ENCODE results near the gene SPNS2. TPM values are rescaled to one million over a fixed set of nuclear protein-coding genes. Genes with fewer than 3 reads are reported as not detected.

The SPNS2 gene
- total and polyA plus RNA-seq, 2 donors (not counting 1 experiment from before 2014, with no cell fraction given), result 0.17 TPM; not detected in 1

DNA sequence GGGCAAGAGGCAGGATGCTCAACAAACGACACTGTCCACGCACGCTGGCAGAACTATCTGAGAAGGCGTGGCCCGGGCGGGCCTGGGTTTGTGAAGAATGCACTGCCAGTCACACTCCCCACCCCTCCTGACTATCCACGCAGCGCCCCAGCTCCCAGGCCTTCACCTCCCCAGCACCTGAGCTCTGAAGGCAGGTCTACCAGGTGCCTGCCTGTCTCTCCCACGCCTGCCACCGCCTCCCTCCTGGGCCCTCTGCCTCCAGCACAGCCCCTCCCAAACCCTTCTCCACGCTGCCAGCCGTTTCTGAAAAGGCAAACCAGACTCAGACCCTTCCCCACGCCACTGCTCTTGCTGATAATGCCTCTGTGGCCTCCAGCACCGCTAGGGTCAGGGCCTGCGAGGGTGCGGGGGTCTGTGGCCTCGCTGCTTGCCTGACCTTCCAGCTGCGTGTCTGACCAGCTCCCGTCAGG lies 44.9 kb downstream of the SPNS2 start:
- Histone ChIP-seq H3K4me2 (ENCODE audit: extremely low read depth, insufficient read depth, low read length) (no peak overlapping the region), H3K4me1 (ENCODE audit: control insufficient read depth, extremely low read depth, insufficient read depth, low read length) (no peaks in the 10 kb centered on the region), H3K27ac (ENCODE audit: insufficient read depth, low read length) (no peak overlapping the region), H3K27me3 (ENCODE audit: control insufficient read depth, insufficient read depth, low read length) (no peaks in the 10 kb centered on the region), H3K9me3 (ENCODE audit: control insufficient read depth, insufficient read depth, low read depth, low read length) (no peaks in the 10 kb centered on the region), H3K79me2 (ENCODE audit: control insufficient read depth, insufficient read depth, low read length) (no peaks in the 10 kb centered on the region), H3K4me3 (replicated peaks in 1 of 4; ENCODE audit: control extremely low read depth in 1 of 4, insufficient read depth in 1 of 4, low read depth in 3 of 4, low read length in 4 of 4) (no peak overlapping the region), H2AFZ (ENCODE audit: low read length) (no peak overlapping the region), H3K36me3 (ENCODE audit: control insufficient read depth, insufficient read depth, low read length) (peaks cover 28% of the 10 kb centered on the region), H3K9ac (ENCODE audit: insufficient read depth, low read length) (no peak overlapping the region), H4K20me1 (ENCODE audit: control insufficient read depth, extremely low read depth, insufficient read depth, low read length) (no peaks in the 10 kb centered on the region)
- no peak for DNase-seq (ENCODE audit: low read depth in 2 of 2)
- TF ChIP-seq, protein P1, sequence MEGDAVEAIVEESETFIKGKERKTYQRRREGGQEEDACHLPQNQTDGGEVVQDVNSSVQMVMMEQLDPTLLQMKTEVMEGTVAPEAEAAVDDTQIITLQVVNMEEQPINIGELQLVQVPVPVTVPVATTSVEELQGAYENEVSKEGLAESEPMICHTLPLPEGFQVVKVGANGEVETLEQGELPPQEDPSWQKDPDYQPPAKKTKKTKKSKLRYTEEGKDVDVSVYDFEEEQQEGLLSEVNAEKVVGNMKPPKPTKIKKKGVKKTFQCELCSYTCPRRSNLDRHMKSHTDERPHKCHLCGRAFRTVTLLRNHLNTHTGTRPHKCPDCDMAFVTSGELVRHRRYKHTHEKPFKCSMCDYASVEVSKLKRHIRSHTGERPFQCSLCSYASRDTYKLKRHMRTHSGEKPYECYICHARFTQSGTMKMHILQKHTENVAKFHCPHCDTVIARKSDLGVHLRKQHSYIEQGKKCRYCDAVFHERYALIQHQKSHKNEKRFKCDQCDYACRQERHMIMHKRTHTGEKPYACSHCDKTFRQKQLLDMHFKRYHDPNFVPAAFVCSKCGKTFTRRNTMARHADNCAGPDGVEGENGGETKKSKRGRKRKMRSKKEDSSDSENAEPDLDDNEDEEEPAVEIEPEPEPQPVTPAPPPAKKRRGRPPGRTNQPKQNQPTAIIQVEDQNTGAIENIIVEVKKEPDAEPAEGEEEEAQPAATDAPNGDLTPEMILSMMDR (conservative IDR thresholded peaks at IDR 0.05 in 1 of 2, IDR thresholded peaks at IDR 0.05 in 1 of 2; ENCODE audit: low read depth in 1 of 2, low read length in 2 of 2), result no peak
- no peak for TF ChIP-seq EZH2 (IDR thresholded peaks at IDR 0.05; ENCODE audit: low read length, missing control alignments)

GRCh38 chr17:4544135-4544950 lies 45.7 kb downstream of the SPNS2 start:
- no peaks in the 10 kb centered on the region for H3K79me2 ChIP-seq (ENCODE audit: control insufficient read depth, insufficient read depth, low read length)
- H3K9me3 ChIP-seq (ENCODE audit: control insufficient read depth, insufficient read depth, low read depth, low read length), result no peaks in the 10 kb centered on the region
- no peaks in the 10 kb centered on the region for H3K4me1 ChIP-seq (ENCODE audit: control insufficient read depth, extremely low read depth, insufficient read depth, low read length)
- H3K9ac ChIP-seq (ENCODE audit: insufficient read depth, low read length), result no peak overlapping the region
- no peak overlapping the region for H3K4me2 ChIP-seq (ENCODE audit: extremely low read depth, insufficient read depth, low read length)
- no peak overlapping the region for H2AFZ ChIP-seq (ENCODE audit: low read length)
- no peaks in the 10 kb centered on the region for H4K20me1 ChIP-seq (ENCODE audit: control insufficient read depth, extremely low read depth, insufficient read depth, low read length)
- no peak for TF ChIP-seq EZH2 (IDR thresholded peaks at IDR 0.05; ENCODE audit: low read length, missing control alignments)
- TF ChIP-seq, protein P1 (conservative IDR thresholded peaks at IDR 0.05 in 1 of 2, IDR thresholded peaks at IDR 0.05 in 1 of 2; ENCODE audit: low read depth in 1 of 2, low read length in 2 of 2), result no peak
- H3K27ac ChIP-seq (ENCODE audit: insufficient read depth, low read length), result no peak overlapping the region
- H3K4me3 ChIP-seq (replicated peaks in 1 of 4; ENCODE audit: control extremely low read depth in 1 of 4, insufficient read depth in 1 of 4, low read depth in 3 of 4, low read length in 4 of 4), result no peak overlapping the region
- DNase-seq (ENCODE audit: low read depth in 2 of 2), result no peak
- no peaks in the 10 kb centered on the region for H3K27me3 ChIP-seq (ENCODE audit: control insufficient read depth, insufficient read depth, low read length)
- peaks cover 28% of the 10 kb centered on the region for H3K36me3 ChIP-seq (ENCODE audit: control insufficient read depth, insufficient read depth, low read length)

DNA sequence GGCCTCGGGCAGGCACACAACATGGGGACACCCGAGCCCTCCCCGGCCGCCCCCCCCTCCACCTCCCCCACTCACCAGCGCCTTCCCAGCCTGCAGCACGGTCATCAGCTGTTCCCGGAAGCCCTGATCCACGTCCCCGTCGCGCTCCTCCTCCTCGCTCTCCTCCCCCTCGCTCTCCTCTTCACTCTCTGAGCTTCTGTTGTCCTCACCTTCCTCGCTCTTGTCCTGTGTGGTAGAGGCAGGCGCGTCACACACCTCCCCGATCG lies 46.2 kb downstream of the SPNS2 start:
- no peaks in the 10 kb centered on the region for H4K20me1 ChIP-seq (ENCODE audit: control insufficient read depth, extremely low read depth, insufficient read depth, low read length)
- no peaks in the 10 kb centered on the region for H3K79me2 ChIP-seq (ENCODE audit: control insufficient read depth, insufficient read depth, low read length)
- no peak overlapping the region for H3K4me3 ChIP-seq (replicated peaks in 1 of 4; ENCODE audit: control extremely low read depth in 1 of 4, insufficient read depth in 1 of 4, low read depth in 3 of 4, low read length in 4 of 4)
- no peak overlapping the region for H3K27ac ChIP-seq (ENCODE audit: insufficient read depth, low read length)
- no peak overlapping the region for H2AFZ ChIP-seq (ENCODE audit: low read length)
- H3K27me3 ChIP-seq (ENCODE audit: control insufficient read depth, insufficient read depth, low read length), result no peaks in the 10 kb centered on the region
- TF ChIP-seq, protein P1 (conservative IDR thresholded peaks at IDR 0.05 in 1 of 2, IDR thresholded peaks at IDR 0.05 in 1 of 2; ENCODE audit: low read depth in 1 of 2, low read length in 2 of 2), result no peak
- no peak for TF ChIP-seq EZH2 (IDR thresholded peaks at IDR 0.05; ENCODE audit: low read length, missing control alignments)
- no peak overlapping the region for H3K4me2 ChIP-seq (ENCODE audit: extremely low read depth, insufficient read depth, low read length)
- no peaks in the 10 kb centered on the region for H3K4me1 ChIP-seq (ENCODE audit: control insufficient read depth, extremely low read depth, insufficient read depth, low read length)
- H3K9ac ChIP-seq (ENCODE audit: insufficient read depth, low read length), result no peak overlapping the region
- no peaks in the 10 kb centered on the region for H3K9me3 ChIP-seq (ENCODE audit: control insufficient read depth, insufficient read depth, low read depth, low read length)
- peaks cover 28% of the 10 kb centered on the region for H3K36me3 ChIP-seq (ENCODE audit: control insufficient read depth, insufficient read depth, low read length)
- no peak for DNase-seq (ENCODE audit: low read depth in 2 of 2)
